GM18909 (cell line): Measurements from ENCODE around the gene GPA33.
A peak's percentile ranks its signal among the peaks of the same experiment; 100 is the strongest.

Source experiments
- ATAC-seq: cut with Tn5 transposase; IDR thresholded peaks from one replicate; pipeline ENCODE4 v1.9.1; 2021; ENCODE audit warnings: mild to moderate bottlenecking; ENCODE audit not compliant: unreplicated experiment, poor library complexity

The GPA33 gene

GRCh38 chr1:167090314-167090942 is at the start of gene GPA33:
Gene GPA33 (minus strand): TSS chr1:167090377. CDS start chr1:167090287, 90 bp downstream.
- peak; percentile 71 for ATAC-seq

GRCh38 chr1:167138703-167139102 is 48.5 kb upstream of the GPA33 start:
- ATAC-seq, result no peak

- ATAC-seq, result no peak
Observed at GRCh38 chr1:167137793-167138510, 47.8 kb upstream of the GPA33 start.

- no peak for ATAC-seq
Observed at GRCh38 chr1:167137332-167137781, 47.2 kb upstream of the GPA33 start.

- ATAC-seq, result no peak
Observed at GRCh38 chr1:167136806-167137205, 46.6 kb upstream of the GPA33 start.

GRCh38 chr1:167136191-167136614 is 46.0 kb upstream of the GPA33 start:
- ATAC-seq, result no peak

- no peak for ATAC-seq
Observed at GRCh38 chr1:167135281-167135840, 45.2 kb upstream of the GPA33 start.

- no peak for ATAC-seq
Observed at GRCh38 chr1:167132301-167133010, 42.3 kb upstream of the GPA33 start.

GRCh38 chr1:167130829-167131510 is 40.8 kb upstream of the GPA33 start:
- ATAC-seq, result no peak

GRCh38 chr1:167128261-167129227 is 38.4 kb upstream of the GPA33 start:
- no peak for ATAC-seq

- ATAC-seq, result no peak
Observed at GRCh38 chr1:167127661-167128060, 37.5 kb upstream of the GPA33 start.

GRCh38 chr1:167127236-167127635 is 37.1 kb upstream of the GPA33 start:
- ATAC-seq, result no peak

GRCh38 chr1:167126811-167127210 is 36.6 kb upstream of the GPA33 start:
- ATAC-seq, result no peak

- no peak for ATAC-seq
Observed at GRCh38 chr1:167126317-167126716, 36.1 kb upstream of the GPA33 start.

- no peak for ATAC-seq
Observed at GRCh38 chr1:167122568-167122967, 32.4 kb upstream of the GPA33 start.

GRCh38 chr1:167122121-167122480 is 31.9 kb upstream of the GPA33 start:
- ATAC-seq, result no peak

GRCh38 chr1:167121375-167122120 is 31.4 kb upstream of the GPA33 start:
- no peak for ATAC-seq

- no peak for ATAC-seq
Observed at GRCh38 chr1:167120899-167121298, 30.7 kb upstream of the GPA33 start.

GRCh38 chr1:167119696-167120095 is 29.5 kb upstream of the GPA33 start:
- ATAC-seq, result no peak
